HG02588 (cell line): ENCODE results near the gene IRX4.

Experiments used
- ATAC-seq: cut with Tn5 transposase; IDR thresholded peaks from one replicate; pipeline ENCODE4 v1.9.1; 2021; ENCODE audit warnings: mild to moderate bottlenecking, moderate library complexity; ENCODE audit not compliant: unreplicated experiment

IRX4 gene

DNA sequence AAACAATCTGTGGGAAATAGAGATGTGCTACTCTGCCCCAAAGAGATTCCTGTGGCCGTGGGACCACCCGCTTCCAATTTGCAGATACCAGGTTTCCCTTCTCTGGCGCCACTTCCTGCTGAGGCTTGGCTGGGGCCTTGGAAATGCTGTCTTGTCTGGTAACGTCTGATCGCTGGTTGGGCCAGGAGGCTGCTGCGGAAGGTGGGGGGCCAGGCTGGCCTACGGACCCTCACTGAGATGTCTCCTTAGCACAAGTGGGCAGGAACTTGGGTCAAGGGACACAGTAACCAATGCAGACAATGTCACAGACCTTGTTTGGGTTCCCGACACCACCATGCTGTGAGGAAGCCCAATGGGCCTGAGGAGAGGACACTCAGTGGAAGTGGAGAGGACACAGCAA lies 31.7 kb upstream of the IRX4 start:
- no peak for ATAC-seq

DNA sequence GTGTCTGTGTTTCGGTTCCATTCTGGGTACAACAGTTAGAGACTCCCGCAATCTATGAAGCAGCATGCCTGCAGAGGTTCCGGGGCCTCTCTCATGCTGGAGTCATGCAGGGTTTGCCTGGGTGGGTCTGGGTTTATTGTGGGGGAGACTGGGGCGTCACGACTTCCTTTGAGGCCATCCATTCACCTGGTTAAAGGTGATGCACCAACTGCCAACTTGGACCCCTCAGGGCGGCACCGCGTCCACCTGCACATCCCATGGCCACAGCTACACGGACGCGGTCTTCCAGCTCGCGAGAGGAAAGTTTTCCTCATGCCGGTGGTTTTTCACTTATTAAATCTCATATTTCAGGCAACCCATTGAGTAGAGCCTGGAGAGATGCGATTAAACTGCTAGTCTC lies 30.9 kb upstream of the IRX4 start:
- ATAC-seq = no peak

DNA sequence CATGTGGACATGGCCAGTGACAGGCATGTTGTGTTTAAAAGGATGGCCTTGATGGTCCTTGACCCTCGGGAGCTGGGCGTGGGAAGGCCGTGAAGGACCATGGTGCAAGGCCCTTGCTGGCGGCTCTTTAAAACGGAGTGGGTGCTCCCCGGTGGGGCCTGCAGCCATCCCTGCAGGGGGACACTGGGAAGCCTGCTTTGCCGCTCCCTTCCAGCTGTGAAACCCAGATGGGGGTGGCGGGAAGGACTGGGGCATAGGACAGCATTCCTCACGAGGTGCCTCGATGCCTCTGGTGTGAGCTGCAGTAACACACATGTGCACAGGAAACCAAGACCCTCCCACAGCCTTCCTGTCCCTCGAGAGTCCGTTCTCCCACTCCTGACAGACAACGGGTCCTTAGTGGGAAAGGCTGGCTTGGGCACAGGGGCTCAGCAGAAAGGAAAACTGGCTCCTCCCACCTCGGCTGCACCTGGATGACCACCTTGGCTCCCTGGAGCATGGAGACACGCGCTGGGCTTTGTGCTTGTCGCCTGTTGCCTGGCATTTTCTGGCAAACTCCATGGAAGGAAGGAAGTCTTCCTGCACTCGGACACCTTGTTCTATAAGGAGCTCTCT lies 30.3 kb upstream of the IRX4 start:
- no peak for ATAC-seq

DNA sequence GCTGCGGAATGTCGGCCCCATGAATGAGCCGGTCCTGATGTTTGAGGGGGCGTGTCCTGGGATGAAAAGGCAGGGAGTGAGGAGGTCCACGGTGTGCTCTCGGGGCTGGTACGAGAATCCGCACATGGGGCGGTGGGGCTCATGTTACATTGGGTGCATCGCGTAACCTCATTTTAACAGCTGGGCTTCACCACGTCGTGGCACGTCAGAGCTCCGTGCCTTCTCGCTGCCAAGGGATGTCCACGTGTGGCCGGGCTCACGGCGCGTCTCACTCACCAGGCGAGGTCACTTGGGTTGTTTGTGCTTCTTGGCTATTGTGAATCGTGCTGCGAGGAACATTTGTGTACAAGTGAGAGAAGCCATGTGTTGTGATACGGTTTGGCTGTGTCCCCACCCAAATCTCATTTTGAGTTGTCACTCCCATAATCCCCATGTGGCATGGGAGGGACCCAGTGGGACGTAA lies 29.1 kb upstream of the IRX4 start:
- ATAC-seq = no peak

DNA sequence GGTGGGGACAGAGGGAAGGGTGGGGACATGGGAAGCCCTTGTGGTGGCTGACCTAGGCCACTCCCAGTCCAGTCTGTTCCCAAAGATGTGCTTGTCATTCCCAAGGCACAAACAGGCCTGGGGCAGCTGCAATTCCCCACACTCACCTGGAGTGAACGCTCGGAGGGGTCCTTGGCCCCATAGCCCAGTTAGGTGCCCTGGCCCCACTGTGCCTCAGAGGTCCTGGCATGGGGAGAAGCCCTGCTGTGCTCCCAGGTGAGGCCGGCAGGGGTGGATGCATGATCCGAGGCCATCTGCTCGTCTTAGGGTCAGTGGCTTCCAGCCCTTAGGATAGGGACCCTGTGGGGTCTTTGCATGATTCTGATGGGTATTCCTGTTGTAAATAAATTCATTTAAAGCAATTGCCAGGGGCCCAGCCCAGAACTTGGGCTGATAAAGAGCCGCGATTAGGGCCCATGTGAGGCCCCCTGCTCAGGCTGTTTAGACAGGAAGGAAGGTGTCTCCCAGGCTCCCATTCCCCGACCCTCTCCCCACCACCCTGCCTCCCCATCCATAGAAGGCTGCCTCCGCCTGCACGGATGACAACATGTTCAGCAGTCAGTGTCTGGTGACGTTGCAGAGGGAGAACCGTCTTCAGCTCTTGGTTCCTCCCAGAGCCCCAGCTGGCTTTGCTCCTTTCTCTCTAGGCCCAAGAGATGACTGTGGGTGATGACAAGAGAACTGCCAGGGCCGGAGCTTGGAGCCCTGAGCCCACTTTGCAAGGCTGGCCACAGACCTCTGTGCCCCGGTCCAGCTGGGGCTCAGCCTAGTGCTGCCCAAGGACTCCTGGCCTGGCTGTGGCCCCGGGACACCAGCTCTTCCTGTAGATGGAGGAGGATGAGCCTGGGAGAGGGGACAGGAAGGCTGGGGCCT lies 28.4 kb upstream of the IRX4 start:
- no peak for ATAC-seq

DNA sequence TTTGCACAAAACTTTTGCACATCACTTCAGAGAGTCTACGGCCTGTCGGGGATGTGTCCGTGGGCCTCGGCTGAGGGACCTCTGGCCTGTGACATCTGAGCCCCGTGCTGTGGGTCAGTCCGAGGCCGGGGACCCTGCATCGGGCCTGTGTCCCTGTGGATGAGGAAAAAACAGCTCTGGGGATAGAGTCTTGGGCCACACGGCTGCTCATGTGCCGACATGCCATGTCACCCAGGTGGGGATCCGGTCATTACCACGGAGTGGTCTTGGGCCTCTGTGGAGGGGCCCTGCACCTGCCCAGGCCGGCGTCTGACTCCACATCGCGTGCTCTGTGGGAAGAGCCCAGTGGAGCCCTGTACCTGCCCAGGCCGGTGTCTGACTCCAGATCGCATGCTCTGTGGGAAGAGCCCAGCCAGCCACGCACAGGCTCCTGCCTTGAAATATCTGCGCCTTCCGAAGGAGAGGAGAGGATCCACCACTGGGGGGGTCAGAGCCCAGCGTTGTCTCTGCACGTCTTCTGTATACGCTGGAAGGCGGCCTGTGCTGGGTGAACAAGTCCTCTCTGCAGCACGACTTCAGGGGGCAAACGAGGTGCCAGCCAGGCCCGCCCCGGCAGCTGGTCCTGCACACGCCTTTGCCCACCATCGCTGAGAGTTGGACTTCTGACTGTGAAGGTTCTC lies 27.5 kb upstream of the IRX4 start:
- no peak for ATAC-seq

DNA sequence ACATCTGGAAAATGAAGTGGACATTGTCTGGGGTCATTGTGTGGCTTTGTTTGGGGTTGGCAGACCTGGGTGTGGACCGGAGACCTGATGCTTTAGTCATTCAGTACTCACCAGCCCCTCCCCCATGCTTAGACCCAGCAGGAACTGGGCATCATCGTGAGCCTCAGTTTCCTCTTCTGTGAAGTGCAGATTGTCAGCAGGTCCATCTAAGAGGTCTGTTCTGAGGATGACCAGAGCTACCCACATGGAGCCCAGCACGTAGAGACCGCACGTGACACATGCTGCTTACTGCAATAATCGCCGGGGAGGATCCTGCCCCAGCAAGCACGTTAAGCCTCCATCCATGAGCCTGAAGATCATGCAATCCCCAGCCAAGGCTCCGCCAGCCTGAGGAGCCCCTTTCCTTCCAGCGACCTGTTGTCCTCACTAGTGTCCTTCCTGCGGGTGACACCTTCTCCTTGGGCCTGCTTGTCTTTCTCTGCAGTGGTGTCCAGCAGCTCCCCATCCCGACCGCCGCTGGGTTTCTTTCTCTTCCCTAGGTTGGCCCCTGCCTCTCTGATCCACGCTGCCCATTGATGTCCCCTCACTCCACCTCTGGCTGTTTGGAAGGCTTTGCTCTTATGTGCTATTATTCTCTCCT lies 26.7 kb upstream of the IRX4 start:
- no peak for ATAC-seq

DNA sequence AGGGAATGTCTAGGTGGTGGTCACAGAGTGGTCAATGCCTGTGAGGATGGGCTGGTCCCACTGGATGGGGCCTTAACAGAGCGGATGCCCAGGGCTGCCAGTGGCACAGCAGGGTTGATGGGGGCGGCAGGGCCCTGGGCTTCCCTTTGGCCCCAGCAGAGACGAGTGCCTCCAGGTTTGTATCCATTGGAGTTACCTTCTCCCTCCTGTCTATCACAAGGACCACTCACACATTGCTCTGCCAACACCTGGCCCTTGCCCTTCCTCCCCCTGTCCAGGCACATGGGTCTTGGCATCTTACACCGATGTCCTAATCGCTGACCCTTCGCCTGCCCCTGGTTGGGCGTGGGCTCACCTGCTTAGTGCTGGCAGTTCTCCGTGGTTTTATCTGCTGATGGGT lies 26.2 kb upstream of the IRX4 start:
- no peak for ATAC-seq

DNA sequence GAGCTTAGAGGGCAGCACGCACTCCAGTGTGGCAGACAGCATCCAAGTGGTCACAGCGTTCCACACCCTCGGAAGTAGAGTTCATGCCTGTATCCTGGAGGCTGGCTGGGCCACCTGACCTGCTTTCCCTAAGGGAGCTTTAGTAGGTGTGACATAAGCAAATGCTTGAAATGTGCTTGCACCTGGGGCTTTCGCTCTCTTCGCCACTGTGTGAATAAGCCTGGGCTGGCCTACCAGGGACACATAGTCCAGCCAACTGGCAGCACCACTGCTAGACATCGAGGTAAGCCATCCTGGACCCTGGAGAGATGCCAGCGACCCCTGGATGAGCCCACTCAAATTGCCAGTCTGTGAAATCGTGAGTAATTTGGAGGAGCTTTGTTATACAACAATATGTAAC lies 24.9 kb upstream of the IRX4 start:
- no peak for ATAC-seq

DNA sequence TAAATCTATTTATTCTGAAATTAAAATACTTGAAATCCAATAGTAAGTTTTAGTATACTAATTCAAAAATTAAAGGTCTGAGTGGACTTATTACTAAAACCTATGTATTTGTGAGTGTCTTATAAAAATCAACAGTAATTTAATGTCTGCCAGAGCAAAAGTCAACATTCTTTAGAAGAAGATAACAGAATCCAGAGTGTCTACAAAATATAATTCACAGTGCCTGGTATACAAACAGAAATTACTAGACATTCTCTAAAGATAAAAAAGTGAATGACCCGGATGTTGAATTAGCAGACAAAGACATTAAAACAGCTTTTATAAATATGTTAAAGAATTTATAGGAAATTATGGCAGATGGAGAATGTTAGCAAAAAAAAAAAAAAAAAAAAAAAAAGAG lies 22.4 kb upstream of the IRX4 start:
- ATAC-seq = no peak

DNA sequence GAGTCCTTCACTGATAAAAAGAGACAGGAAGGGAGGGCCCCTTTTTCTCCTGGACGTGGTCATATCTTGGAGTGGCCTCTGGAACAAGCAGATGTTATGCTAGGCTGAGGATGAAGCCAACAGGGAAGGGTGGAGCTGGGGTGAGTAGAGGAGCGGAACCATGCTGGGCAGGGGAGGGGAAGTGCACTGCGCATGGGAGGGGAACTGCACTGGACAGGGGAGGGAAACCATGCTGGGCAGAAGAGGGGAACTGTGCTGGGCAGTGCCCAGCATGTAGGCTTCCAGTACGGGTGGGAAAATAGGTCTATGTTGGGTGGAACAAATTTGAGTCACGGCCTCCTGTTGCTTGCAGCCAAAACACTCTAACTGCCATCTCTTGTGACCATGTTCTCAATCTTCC lies 19.3 kb upstream of the IRX4 start:
- ATAC-seq = no peak

DNA sequence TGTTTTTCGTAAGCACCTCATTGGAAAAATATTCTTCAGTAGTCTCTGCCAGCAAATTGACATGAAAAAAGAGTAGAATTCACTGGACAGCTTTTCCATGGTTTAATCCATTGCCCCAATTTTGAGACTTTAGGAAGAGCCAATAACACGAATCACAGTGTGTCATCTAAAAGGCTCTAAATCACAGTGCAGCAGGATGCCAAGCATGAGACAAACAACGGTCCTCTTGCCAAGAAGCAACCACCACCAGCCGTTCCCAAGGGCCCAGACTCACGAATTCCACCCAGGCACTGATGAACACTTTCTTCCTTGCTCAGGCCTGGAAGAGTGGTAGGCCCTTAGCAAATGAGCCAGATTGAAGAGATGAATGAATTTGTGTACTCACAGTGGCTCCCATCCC lies 18.3 kb upstream of the IRX4 start:
- ATAC-seq = no peak

DNA sequence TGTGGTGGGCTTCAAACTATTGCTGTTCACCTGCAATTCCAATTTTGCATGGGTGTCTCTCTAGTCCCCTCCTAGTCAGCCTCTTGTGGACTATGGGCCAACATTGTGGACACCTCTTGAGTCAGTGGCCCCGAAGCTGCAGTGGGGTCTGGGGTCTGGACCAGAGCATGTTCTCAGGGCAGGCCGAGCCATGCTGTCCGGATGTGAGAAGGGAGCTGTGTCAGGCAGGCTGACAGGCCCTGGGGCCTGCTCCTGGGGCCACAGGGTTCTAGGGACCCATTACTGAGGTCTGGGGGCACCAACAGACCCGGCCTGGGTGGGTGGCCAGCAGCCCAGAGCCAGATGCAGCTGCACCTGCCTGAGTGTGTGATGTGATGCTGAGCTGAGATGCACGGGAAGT lies 16.5 kb upstream of the IRX4 start:
- no peak for ATAC-seq

DNA sequence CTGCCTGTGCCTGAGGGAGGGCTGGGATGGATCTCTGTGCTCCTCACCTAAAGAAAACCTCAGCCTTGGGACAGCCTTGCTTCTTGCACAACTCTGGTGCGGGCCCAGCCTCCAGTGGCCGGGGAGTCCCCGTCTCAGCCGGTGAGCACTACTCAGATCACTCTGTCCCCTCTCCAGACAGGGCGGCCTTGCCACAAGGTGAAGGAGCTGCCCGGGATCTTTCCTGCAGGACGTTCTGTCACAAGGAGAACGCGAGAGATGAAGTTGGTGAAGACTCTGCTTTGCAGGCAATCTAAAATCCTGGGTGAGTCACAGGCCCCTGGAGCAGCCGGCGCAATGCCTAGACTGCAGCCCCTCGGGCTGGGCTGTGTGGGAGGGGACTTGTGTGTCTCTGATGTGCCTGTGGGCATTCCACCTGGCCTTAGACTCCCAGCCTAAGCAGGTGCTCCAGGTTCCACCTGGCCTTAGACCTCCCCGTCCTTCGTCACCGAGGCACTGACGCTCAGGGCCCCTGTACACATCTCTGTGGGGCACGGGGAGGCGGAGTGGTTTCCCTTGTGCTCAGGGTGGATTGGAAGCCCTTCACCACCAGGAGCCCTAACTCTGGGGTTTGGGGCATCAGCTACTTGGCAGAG lies 15.2 kb upstream of the IRX4 start:
- no peak for ATAC-seq

DNA sequence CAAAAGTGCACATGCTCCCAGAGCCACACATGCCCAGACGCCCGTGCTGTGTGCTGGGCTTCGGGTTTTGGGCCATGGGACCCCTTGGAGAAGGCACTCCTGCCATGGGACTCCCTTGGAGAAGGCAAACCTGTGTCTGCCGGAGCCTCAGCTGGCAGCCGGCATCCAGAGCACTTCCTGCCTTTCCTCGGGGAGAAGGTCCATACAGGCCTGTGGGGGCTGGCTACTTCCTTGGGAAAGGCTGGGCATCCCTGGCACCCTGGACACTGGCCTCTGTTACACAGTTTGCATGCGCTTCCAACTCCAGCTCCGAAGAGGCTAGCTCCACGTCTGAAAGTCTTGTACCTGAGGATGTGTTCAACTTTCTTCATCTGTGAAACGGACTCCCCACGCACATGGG lies 14.7 kb upstream of the IRX4 start:
- no peak for ATAC-seq

DNA sequence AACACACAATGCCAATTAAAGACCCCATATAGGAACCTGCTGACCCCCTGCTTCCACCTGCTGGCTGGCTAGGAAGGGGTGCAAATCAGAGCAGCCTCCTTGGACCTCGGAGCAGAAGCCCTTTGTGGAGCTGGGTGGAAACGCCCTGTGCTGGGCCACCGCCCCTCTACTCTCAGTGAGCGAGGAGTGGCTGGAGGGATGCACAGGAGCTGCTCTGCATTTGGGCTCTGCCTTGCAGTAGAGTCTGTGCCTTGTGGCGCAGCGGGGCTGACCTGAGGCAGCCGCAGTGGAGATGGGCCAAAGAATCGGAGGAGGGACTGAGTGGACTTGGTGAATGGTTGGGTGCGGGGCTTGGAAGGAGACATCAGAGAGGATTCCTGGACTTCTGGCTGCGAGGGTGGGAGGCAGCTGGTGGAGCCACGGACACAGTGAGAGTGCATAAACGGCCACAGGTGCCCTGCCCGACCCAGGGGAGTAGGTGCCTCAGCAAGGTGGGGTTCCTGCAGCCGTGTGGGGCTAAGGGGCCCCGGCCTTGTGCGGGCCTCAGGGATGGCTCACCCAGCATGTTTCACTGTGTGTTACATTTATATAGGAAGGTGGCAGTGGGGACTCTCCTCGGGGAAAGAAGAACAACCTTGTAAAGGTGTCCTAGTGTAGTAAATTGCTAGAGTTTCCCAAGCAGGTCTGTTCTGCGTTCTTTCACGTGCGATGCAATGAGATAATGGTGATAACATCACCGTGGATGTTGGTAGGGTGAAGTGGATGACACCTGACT lies 14.1 kb upstream of the IRX4 start:
- no peak for ATAC-seq

DNA sequence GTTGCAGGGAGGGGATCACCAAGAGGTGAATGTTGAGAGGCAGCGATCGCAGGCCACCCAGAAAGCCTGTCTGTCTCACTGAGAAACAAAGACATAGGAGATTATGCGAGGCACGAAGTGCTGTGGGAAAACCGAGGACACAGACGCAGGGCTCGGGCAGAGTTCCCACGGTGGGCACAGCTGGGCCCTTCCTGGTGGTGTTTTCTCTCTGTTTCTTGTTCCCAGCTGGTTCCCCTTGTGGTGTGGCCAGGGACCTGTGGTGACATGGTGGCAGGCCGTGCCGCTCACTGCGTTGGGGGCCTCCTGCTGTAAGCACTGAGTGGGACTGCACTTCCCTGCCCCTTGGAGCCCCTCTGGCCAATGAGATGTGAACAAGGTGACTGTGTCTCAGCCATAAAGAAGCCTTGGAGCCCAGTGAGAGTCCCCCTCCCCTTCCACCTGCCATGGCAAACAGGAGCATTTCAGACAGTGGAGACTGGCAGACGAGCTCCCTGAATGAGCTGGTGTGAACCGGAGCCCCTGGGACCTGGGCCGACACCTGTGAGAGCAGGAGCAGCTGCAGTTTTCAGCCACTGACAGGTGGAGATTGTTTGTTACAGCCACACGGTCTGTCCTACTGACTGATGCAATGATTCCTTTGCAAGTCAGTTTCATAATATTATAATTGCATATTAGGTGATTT lies 13.2 kb upstream of the IRX4 start:
- ATAC-seq = no peak

DNA sequence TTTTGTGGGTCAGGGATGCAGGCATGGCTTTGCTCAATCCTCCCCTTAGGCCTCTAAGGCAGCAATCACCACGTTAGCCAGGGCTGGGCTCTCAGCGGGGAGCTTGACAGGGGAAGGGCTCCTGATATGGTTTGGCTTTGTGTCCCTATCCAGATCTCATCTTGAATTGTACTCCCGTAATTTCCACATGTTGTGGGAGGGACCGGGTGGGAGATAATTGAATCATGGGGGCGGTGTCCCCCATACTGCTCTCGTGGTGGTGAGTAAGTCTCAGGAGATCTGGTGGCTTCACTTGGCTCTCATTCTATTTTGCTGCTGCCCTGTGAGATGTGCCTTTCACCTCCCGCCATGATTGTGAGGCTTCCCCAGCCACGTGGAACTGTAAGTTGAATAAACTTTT lies 11.5 kb upstream of the IRX4 start:
- no peak for ATAC-seq

DNA sequence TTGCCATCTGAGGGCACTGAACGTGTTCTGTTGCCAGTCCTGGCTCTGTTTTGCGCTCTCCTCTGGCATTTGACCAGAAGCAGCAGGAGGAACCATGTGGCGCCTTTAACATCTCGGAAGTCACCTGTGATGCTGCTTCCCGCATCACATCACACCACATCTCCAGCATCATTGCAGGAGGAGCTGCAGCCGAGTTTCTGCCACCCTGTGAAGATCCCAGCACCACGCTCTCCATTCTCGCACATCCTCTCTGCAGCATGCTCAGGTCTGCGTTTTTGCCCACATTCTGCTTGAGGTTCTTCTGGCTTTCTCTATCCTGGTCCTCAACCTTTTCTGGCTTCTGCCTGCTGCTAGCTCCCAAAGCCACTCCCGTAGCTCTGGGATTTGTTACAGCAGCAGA lies 11.0 kb upstream of the IRX4 start:
- ATAC-seq = no peak
